ENCODE data around the gene LBH.

DNA sequence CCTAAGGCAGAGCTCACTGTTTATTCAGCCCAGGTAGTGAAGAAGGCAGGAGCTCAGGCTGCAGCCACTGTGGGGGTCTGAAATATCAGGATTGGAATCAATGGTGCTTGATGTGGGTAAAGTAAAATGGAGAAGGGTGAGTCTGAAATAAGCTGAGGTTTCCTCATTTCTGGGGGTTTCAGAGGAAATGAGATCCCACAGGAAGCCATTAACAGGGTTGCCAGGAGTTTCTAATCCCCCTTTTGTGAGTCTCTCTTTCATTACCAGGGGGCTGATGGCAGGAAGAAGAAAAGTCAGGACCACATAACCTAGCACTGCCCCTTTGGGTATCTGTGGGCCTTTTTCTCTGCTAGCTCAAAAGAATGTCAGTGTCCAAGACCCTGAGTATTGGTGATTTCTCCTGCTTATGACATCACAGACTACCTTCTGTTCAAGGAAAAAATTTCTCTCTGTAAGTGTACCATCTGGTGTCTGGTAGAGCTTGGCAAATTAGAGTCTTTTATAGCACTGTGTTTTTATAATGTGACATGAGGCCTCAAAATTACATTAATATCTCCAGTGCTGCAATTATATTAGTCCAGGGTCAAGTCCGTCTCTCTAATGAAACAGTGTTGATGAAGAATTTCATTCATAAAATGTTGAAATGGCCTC lies 56.0 kb downstream of the LBH start:
- no peak for TF ChIP-seq POLR2A (IDR thresholded peaks at IDR 0.05)
- TF ChIP-seq CTCF (IDR thresholded peaks at IDR 0.05), result no peak

All from lower leg skin (tissue), 3 donors.